ENCODE results near the gene PPCDC.

GRCh38 chr15:75081150-75081549, 57.8 kb downstream of the PPCDC start:
- TF ChIP-seq ZNF274 (IDR thresholded peaks at IDR 0.05; ENCODE audit: low read depth, low read length) (no peak), YY1 (IDR thresholded peaks at IDR 0.05; ENCODE audit: insufficient read depth, insufficient read length) (no peak)
